GM12872 (cell line): ENCODE measurements around the gene OR51S1.

Experiments
- CTCF ChIP-seq: IDR thresholded peaks from 3 replicates; pipeline ENCODE4 v1.5.1; 2011; ENCODE audit warnings: low read depth, mild to moderate bottlenecking, low read length, moderate library complexity; ENCODE audit not compliant: insufficient read depth

The OR51S1 gene

DNA sequence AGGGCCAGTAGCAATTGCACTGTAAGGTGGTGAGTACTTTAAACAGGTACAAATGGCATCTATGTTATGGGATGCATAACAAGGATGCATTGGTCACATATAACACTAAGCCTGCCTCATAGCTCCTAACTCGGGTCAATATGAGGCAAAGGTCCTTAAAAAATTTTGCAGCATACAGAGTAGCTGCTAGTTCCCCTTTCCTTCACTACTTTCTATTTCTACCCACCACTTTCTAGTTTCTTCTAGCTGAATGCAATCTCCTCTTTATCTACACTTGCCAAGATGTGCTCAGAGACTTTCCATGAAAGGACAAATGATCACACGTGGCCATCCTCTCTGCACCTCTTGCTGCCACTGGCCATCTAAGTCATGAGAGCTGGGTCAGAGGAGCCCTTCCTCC, 18.1 kb downstream of the OR51S1 start:
- no peak for TF ChIP-seq CTCF

- TF ChIP-seq CTCF, result no peak
Measured at GRCh38 chr11:4830346-4830745, 18.7 kb downstream of the OR51S1 start.

GRCh38 chr11:4826425-4826824, 22.6 kb downstream of the OR51S1 start:
- no peak; the same call in 2 of the 3 replicates for TF ChIP-seq CTCF

- TF ChIP-seq CTCF, result no peak
Measured at GRCh38 chr11:4825132-4825531, 23.9 kb downstream of the OR51S1 start.

DNA sequence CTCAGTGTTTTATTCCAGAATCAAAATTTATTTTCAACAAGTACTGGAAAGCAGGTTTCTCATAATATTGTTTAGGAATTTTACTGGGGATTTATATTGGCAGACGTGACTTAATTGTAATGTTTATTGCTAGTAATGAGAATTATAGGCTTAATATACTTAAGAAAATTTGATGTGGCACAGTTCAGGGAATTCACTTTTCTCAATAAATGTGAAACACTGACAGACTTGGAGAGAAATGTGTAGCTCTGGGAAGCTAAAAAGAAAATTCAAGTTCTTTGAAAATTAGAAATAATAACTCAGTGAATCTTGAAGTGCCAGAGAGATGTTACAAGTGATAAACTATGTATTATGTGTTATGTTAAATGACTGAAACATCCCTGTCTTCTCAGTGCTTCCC, 28.0 kb downstream of the OR51S1 start, which contains the start of gene OR51F2:
Gene OR51F2, plus strand, starts transcription at position 301 of the 400 bp plus-strand sequence. CDS start 101 bp downstream, outside the sequence.
- TF ChIP-seq CTCF, result no peak

DNA sequence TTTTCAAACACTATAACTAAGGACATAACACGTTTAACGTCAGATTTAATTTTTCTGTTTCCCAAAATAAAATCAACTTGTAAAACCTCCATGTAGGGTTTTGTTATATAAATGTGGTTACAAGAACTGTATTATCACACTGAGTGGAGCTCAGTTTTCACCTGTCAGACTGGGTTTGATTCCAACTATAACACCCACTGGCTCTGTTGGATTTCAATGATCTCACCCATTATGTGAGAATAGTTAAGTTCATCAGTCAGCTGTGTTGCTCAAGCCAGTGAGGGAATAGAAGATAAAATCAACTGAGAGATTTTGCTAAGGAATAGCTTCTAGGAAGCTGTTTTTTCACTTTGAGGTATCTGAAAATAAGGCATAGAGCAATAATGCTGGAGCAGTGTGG, 39.8 kb downstream of the OR51S1 start:
- TF ChIP-seq CTCF, result no peak

GRCh38 chr11:4808476-4808875, 40.5 kb downstream of the OR51S1 start:
- TF ChIP-seq CTCF, result no peak

GRCh38 chr11:4804280-4804679, 44.7 kb downstream of the OR51S1 start, which contains the start of gene OR52R1:
Gene OR52R1 (minus strand): TSS chr11:4804380. CDS start chr11:4804380, 0 bp downstream.
- TF ChIP-seq CTCF, result no peak
